ENCODE data around the gene UMAD1.

- TF ChIP-seq CTCF (IDR thresholded peaks at IDR 0.05): no peak
- TF ChIP-seq ZFX (IDR thresholded peaks at IDR 0.05; ENCODE audit: borderline replicate concordance): no peak
Observed at GRCh38 chr7:7810380-7810779, 169.8 kb downstream of the UMAD1 start.

All from 22Rv1 (cell line).